ENCODE results near the gene FAM229B. TPM values are rescaled to one million over a fixed set of nuclear protein-coding genes. Genes with fewer than 3 reads are reported as not detected.

FAM229B gene
- total and polyA plus RNA-seq, 2 donors (not counting 1 experiment from before 2014, with no cell fraction given), result 20.3 to 23.8 TPM

DNA sequence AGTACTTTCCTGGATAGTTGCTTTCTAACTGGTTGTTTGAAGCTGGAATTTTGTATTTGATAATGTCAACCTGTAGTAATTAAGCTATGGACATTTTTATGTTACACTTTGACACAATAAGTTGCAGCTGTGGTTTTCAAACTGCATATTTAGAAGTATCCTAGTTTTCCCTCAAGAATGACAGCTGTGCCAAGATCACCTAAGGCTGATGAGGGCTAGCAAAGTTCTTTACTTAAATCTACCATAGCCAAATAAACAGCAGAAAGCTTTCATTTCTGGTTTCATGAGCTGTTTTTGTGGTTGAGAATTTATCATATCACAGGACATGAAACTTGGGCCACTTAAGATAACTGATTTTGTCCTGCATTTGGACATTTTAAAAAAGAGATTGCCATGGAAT is 30.6 kb downstream of the FAM229B start:
- H3K4me3 ChIP-seq (replicated peaks in 1 of 4; ENCODE audit: control extremely low read depth in 1 of 4, insufficient read depth in 1 of 4, low read depth in 3 of 4, low read length in 4 of 4), result no peak overlapping the region
- no peaks in the 10 kb centered on the region for H3K4me1 ChIP-seq (ENCODE audit: control insufficient read depth, extremely low read depth, insufficient read depth, low read length)
- H3K36me3 ChIP-seq (ENCODE audit: control insufficient read depth, insufficient read depth, low read length), result peaks cover 22% of the 10 kb centered on the region
- no peaks in the 10 kb centered on the region for H3K9me3 ChIP-seq (ENCODE audit: control insufficient read depth, insufficient read depth, low read depth, low read length)
- H3K79me2 ChIP-seq (ENCODE audit: control insufficient read depth, insufficient read depth, low read length), result no peaks in the 10 kb centered on the region
- DNase-seq (ENCODE audit: low read depth in 2 of 2), result peak in 1 of 2 donors; percentile 7
- no peaks in the 10 kb centered on the region for H3K27me3 ChIP-seq (ENCODE audit: control insufficient read depth, insufficient read depth, low read length)
- H4K20me1 ChIP-seq (ENCODE audit: control insufficient read depth, extremely low read depth, insufficient read depth, low read length), result no peaks in the 10 kb centered on the region
- H2AFZ ChIP-seq (ENCODE audit: low read length), result no peak overlapping the region
- no peak overlapping the region for H3K4me2 ChIP-seq (ENCODE audit: extremely low read depth, insufficient read depth, low read length)
- H3K27ac ChIP-seq (ENCODE audit: insufficient read depth, low read length), result no peak overlapping the region
- no peak overlapping the region for H3K9ac ChIP-seq (ENCODE audit: insufficient read depth, low read length)
- no peak for TF ChIP-seq EZH2 (IDR thresholded peaks at IDR 0.05; ENCODE audit: low read length, missing control alignments)
- TF ChIP-seq, protein P1, sequence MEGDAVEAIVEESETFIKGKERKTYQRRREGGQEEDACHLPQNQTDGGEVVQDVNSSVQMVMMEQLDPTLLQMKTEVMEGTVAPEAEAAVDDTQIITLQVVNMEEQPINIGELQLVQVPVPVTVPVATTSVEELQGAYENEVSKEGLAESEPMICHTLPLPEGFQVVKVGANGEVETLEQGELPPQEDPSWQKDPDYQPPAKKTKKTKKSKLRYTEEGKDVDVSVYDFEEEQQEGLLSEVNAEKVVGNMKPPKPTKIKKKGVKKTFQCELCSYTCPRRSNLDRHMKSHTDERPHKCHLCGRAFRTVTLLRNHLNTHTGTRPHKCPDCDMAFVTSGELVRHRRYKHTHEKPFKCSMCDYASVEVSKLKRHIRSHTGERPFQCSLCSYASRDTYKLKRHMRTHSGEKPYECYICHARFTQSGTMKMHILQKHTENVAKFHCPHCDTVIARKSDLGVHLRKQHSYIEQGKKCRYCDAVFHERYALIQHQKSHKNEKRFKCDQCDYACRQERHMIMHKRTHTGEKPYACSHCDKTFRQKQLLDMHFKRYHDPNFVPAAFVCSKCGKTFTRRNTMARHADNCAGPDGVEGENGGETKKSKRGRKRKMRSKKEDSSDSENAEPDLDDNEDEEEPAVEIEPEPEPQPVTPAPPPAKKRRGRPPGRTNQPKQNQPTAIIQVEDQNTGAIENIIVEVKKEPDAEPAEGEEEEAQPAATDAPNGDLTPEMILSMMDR (conservative IDR thresholded peaks at IDR 0.05 in 1 of 2, IDR thresholded peaks at IDR 0.05 in 1 of 2; ENCODE audit: low read depth in 1 of 2, low read length in 2 of 2), result no peak

DNA sequence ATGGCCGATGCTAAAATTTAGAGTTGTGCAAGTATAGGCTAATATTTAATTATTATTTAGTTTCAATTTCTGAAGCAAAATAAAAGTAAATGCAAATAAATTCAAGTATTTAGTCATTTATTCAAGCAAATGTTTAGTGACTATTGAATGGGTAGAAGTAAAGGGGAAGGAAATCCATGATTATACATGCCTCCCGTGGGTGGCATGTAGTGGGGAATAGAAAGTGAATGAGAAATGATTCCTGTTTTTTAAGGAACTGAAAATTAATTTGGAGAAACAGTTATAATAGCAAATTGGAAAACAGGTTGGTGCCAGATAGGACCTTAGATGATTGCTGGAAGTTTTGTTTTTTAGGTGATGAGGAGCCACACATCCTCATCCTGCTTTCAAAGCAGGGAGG is 35.4 kb downstream of the FAM229B start:
- Histone ChIP-seq H2AFZ (ENCODE audit: low read length) (no peak overlapping the region), H3K36me3 (ENCODE audit: control insufficient read depth, insufficient read depth, low read length) (peaks cover 8% of the 10 kb centered on the region), H3K27ac (ENCODE audit: insufficient read depth, low read length) (no peak overlapping the region), H4K20me1 (ENCODE audit: control insufficient read depth, extremely low read depth, insufficient read depth, low read length) (no peaks in the 10 kb centered on the region), H3K4me1 (ENCODE audit: control insufficient read depth, extremely low read depth, insufficient read depth, low read length) (no peaks in the 10 kb centered on the region), H3K4me3 (replicated peaks in 1 of 4; ENCODE audit: control extremely low read depth in 1 of 4, insufficient read depth in 1 of 4, low read depth in 3 of 4, low read length in 4 of 4) (no peak overlapping the region), H3K27me3 (ENCODE audit: control insufficient read depth, insufficient read depth, low read length) (no peaks in the 10 kb centered on the region), H3K79me2 (ENCODE audit: control insufficient read depth, insufficient read depth, low read length) (no peaks in the 10 kb centered on the region), H3K4me2 (ENCODE audit: extremely low read depth, insufficient read depth, low read length) (no peak overlapping the region), H3K9me3 (ENCODE audit: control insufficient read depth, insufficient read depth, low read depth, low read length) (no peaks in the 10 kb centered on the region), H3K9ac (ENCODE audit: insufficient read depth, low read length) (no peak overlapping the region)
- DNase-seq (ENCODE audit: low read depth in 2 of 2), result no peak
- no peak for TF ChIP-seq EZH2 (IDR thresholded peaks at IDR 0.05; ENCODE audit: low read length, missing control alignments)
- TF ChIP-seq, protein P1 (conservative IDR thresholded peaks at IDR 0.05 in 1 of 2, IDR thresholded peaks at IDR 0.05 in 1 of 2; ENCODE audit: low read depth in 1 of 2, low read length in 2 of 2), result no peak

DNA sequence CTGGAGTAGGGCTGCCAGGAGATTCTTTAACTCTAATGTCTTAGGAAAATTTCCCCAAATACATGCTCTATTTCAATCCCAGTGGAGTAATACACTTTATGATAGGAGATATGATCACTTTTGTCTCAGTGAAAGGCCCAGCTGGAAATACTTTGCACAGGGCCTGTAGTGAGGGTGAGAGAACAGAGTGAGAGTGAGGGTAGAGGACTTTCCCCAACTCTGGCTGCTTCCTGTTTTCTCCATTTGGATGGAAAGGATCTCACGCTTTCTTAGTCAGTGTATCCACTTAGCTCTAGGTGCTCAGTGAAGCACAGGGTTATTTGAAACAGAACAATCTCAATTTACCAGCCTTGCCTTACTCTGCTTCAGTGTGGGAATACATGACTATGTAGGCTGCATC is 36.6 kb downstream of the FAM229B start:
- H3K9ac ChIP-seq (ENCODE audit: insufficient read depth, low read length), result no peak overlapping the region
- H3K4me3 ChIP-seq (replicated peaks in 1 of 4; ENCODE audit: control extremely low read depth in 1 of 4, insufficient read depth in 1 of 4, low read depth in 3 of 4, low read length in 4 of 4), result no peak overlapping the region
- no peaks in the 10 kb centered on the region for H3K4me1 ChIP-seq (ENCODE audit: control insufficient read depth, extremely low read depth, insufficient read depth, low read length)
- no peaks in the 10 kb centered on the region for H4K20me1 ChIP-seq (ENCODE audit: control insufficient read depth, extremely low read depth, insufficient read depth, low read length)
- no peak for DNase-seq (ENCODE audit: low read depth in 2 of 2)
- no peaks in the 10 kb centered on the region for H3K27me3 ChIP-seq (ENCODE audit: control insufficient read depth, insufficient read depth, low read length)
- no peak for TF ChIP-seq EZH2 (IDR thresholded peaks at IDR 0.05; ENCODE audit: low read length, missing control alignments)
- TF ChIP-seq, protein P1 (conservative IDR thresholded peaks at IDR 0.05 in 1 of 2, IDR thresholded peaks at IDR 0.05 in 1 of 2; ENCODE audit: low read depth in 1 of 2, low read length in 2 of 2), result no peak
- H3K79me2 ChIP-seq (ENCODE audit: control insufficient read depth, insufficient read depth, low read length), result no peaks in the 10 kb centered on the region
- peaks cover 8% of the 10 kb centered on the region for H3K36me3 ChIP-seq (ENCODE audit: control insufficient read depth, insufficient read depth, low read length)
- H3K9me3 ChIP-seq (ENCODE audit: control insufficient read depth, insufficient read depth, low read depth, low read length), result no peaks in the 10 kb centered on the region
- H3K4me2 ChIP-seq (ENCODE audit: extremely low read depth, insufficient read depth, low read length), result no peak overlapping the region
- H2AFZ ChIP-seq (ENCODE audit: low read length), result no peak overlapping the region
- no peak overlapping the region for H3K27ac ChIP-seq (ENCODE audit: insufficient read depth, low read length)
